PFSK-1 (cell line): Measurements from ENCODE around the gene SPR.

Source experiments
- FOXP2 ChIP-seq: optimal IDR thresholded peaks from 2 replicates; pipeline ENCODE3; 2011; ENCODE audit warnings: borderline replicate concordance, control low read depth, inconsistent platforms; ENCODE audit not compliant: insufficient read depth; ENCODE audit errors: extremely low read length, extremely low read depth
- POLR2AphosphoS5 ChIP-seq: IDR thresholded peaks from 2 replicates; pipeline ENCODE4 v1.6.1; 2012; ENCODE audit warnings: low read depth, mild to moderate bottlenecking, control low read depth, low read length, moderate library complexity
- SIN3A ChIP-seq: IDR thresholded peaks from 2 replicates; pipeline ENCODE4 v1.6.1; 2012; ENCODE audit warnings: mild to moderate bottlenecking, low read length, moderate library complexity, borderline replicate concordance; ENCODE audit not compliant: insufficient read depth
- TAF1 ChIP-seq: IDR thresholded peaks from 2 replicates; pipeline ENCODE4 v1.6.1; 2012; ENCODE audit warnings: low read length, control low read depth, borderline replicate concordance; ENCODE audit not compliant: insufficient read depth
- TF ChIP-seq, protein P1 (sequence below), 2 experiments: IDR thresholded peaks; 2 replicates each; pipeline versions ENCODE4 v1.6.1 to v1.8.0; 2011 to 2012; ENCODE audit warnings: low read depth in 2 of 2, low read length in 2 of 2, control low read depth in 1 of 2, inconsistent platforms in 1 of 2, mild to moderate bottlenecking in 1 of 2, moderate library complexity in 1 of 2; ENCODE audit not compliant: insufficient read depth in 1 of 2

The SPR gene

DNA sequence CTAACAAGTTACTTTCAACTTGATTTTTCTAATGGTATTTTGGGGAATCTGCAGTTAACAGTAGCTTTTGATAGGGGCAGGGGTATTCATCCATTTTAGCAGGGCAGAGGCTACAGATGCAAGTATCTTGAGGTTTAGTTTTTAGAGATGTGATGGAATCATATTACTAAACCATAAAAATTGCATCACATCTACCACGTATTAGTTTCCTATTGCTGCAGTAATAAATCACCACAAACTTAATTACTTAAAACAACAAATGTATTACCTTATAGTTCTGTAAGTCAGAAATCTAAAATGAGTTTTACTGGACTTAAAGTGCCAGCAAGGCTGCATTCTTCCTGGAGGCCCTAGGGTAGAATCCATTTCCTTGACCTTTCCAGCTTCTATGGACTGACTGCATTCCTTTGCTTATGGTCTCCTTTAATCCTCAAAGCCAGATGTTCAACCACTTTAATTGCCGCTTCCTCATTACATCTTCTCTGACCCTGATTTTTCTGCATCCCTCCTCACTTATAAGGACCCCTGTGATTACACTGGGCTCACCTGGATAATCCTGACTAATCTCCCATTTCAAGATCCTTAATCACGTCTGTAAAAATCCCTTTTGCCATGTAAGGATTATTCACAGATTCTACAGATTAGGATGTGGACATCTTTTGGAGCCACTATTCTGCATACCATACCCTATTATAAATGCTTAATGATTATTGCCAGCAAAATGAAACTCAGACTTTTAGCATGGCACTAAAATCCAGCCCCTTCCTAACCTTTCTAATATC lies 39.5 kb upstream of the SPR start:
- TF ChIP-seq FOXP2, result no peak
- TF ChIP-seq, protein P1, sequence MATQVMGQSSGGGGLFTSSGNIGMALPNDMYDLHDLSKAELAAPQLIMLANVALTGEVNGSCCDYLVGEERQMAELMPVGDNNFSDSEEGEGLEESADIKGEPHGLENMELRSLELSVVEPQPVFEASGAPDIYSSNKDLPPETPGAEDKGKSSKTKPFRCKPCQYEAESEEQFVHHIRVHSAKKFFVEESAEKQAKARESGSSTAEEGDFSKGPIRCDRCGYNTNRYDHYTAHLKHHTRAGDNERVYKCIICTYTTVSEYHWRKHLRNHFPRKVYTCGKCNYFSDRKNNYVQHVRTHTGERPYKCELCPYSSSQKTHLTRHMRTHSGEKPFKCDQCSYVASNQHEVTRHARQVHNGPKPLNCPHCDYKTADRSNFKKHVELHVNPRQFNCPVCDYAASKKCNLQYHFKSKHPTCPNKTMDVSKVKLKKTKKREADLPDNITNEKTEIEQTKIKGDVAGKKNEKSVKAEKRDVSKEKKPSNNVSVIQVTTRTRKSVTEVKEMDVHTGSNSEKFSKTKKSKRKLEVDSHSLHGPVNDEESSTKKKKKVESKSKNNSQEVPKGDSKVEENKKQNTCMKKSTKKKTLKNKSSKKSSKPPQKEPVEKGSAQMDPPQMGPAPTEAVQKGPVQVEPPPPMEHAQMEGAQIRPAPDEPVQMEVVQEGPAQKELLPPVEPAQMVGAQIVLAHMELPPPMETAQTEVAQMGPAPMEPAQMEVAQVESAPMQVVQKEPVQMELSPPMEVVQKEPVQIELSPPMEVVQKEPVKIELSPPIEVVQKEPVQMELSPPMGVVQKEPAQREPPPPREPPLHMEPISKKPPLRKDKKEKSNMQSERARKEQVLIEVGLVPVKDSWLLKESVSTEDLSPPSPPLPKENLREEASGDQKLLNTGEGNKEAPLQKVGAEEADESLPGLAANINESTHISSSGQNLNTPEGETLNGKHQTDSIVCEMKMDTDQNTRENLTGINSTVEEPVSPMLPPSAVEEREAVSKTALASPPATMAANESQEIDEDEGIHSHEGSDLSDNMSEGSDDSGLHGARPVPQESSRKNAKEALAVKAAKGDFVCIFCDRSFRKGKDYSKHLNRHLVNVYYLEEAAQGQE (IDR thresholded peaks at IDR 0.05; ENCODE audit: insufficient read depth in 1 of 2, low read depth in 2 of 2, low read length in 2 of 2), result no peak
- no peak for TF ChIP-seq TAF1
- TF ChIP-seq SIN3A, result no peak

DNA sequence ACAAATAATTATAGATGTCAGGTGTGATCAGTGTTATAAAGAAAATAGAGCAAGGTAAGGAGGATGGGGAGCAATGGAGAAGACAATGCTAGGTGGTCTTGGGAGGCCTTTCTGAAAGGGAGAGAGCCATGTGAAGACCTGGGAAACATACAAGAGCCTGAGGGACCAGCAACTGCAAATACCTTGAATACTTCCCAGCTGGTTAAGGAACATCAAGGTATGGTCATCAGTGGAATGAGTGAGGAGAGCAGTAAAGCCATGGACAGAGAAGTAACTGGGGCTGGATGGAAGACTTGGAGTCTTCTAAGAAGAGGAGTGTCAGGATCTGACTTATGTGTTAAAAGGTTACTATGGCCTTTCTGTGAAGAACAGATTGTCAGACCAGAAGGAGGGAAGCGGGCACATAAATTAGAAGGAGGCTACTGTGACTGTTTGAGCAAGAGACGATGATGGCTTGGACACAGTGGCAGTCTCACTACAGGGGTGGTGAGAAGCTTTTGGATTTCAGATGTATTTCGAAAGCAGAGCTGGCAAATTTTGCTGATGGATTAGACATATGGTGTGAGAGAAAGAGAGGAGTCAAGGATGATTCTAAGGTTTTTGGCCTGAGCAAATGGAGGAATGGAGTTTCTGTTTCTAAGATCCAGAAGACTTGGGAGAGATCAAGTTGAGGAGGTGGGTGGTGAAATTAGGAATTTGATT lies 38.6 kb upstream of the SPR start:
- TF ChIP-seq POLR2AphosphoS5 (no peak), FOXP2 (no peak), TAF1 (no peak), SIN3A (no peak)
- TF ChIP-seq, protein P1 (IDR thresholded peaks at IDR 0.05; ENCODE audit: insufficient read depth in 1 of 2, low read depth in 2 of 2, low read length in 2 of 2), result no peak

DNA sequence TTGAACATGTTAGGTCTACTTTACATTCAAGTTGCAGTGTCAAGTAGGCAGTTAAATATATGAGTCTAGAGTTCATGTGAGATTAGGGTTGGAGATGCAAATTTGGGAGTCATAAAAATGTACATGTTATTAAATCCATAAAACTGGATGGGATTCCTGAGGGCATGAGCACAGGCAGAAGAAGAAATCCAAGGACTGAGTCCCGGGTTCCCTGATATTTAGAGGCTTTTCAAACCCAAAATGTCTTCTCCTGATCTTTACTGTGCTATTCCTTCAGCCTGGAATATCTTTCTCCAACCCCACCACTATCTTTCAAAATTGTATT lies 38.1 kb upstream of the SPR start:
- TF ChIP-seq, protein P1 (IDR thresholded peaks at IDR 0.05; ENCODE audit: insufficient read depth in 1 of 2, low read depth in 2 of 2, low read length in 2 of 2), result no peak
- TF ChIP-seq SIN3A, result no peak
- TF ChIP-seq FOXP2, result no peak
- TF ChIP-seq TAF1, result no peak
- no peak for TF ChIP-seq POLR2AphosphoS5

DNA sequence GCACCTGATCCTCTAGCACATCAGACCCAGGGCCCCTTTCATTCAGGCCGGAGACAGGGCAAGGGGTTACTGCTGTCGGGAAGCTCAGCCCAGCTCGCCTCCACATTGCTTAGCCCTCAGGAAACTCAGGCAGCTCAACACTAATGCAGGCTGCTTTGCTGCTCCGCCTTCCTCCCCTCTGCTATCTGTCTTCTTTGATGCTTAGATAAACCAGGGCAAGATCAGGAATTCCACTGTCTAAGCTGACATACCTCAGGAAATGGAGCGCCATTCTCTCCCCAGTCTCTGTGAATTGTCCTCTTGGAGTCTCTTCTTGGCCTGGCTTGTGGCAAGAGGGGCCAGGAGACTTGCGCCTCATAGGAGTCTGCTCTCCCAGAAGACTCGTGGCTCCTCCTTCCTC lies 35.9 kb upstream of the SPR start:
- TF ChIP-seq TAF1, result no peak
- TF ChIP-seq FOXP2, result no peak
- TF ChIP-seq, protein P1 (IDR thresholded peaks at IDR 0.05; ENCODE audit: insufficient read depth in 1 of 2, low read depth in 2 of 2, low read length in 2 of 2), result no peak
- no peak for TF ChIP-seq SIN3A
- no peak for TF ChIP-seq POLR2AphosphoS5

DNA sequence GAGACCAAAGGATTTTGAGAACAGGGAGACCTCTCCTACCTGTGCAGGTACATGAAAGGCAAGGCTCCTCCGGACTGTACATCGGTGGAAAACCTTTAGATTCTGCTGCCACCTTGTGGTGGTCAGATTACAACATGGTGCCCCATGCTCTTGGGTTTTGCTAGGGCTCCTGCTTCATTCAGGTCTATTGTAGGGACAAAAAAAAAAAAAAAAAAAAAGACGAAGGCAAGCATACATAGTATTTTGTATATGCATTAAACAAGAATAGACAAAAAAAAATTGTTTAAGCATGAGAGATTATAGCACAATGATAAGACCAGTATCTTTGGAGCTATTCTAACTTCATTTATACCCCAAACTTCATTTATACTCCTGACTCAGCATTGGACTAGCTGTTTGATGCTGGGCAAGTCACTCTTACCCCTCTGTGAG lies 27.4 kb upstream of the SPR start:
- TF ChIP-seq FOXP2, result no peak
- no peak for TF ChIP-seq SIN3A
- TF ChIP-seq POLR2AphosphoS5, result no peak
- TF ChIP-seq, protein P1 (IDR thresholded peaks at IDR 0.05; ENCODE audit: insufficient read depth in 1 of 2, low read depth in 2 of 2, low read length in 2 of 2), result no peak
- no peak for TF ChIP-seq TAF1
